ENCODE results near the gene LMNB1. TPM values are rescaled to one million over a fixed set of nuclear protein-coding genes. Genes with fewer than 3 reads are reported as not detected.

LMNB1 gene
- total RNA-seq, 1 experiment from 2014 or later: 150 TPM

GRCh38 chr5:126871441-126871840 lies 94.5 kb downstream of the LMNB1 start:
- ChIA-PET RAD21 (ENCODE audit: low non-redundant PET in 1 of 2, low total read pairs in 2 of 2, uncharacterized antibody in 2 of 2, unreplicated experiment in 2 of 2) (no interaction called here), POLR2A (no interaction called here), CTCF (no interaction called here)
- DNase-seq (ENCODE audit: low read depth, low spot score) (no peak), ATAC-seq (no peak)
- TF ChIP-seq, protein P1, sequence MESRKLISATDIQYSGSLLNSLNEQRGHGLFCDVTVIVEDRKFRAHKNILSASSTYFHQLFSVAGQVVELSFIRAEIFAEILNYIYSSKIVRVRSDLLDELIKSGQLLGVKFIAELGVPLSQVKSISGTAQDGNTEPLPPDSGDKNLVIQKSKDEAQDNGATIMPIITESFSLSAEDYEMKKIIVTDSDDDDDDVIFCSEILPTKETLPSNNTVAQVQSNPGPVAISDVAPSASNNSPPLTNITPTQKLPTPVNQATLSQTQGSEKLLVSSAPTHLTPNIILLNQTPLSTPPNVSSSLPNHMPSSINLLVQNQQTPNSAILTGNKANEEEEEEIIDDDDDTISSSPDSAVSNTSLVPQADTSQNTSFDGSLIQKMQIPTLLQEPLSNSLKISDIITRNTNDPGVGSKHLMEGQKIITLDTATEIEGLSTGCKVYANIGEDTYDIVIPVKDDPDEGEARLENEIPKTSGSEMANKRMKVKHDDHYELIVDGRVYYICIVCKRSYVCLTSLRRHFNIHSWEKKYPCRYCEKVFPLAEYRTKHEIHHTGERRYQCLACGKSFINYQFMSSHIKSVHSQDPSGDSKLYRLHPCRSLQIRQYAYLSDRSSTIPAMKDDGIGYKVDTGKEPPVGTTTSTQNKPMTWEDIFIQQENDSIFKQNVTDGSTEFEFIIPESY (IDR thresholded peaks at IDR 0.05; ENCODE audit: extremely low read depth, insufficient replicate concordance, low read length): no peak
- TF ChIP-seq SP1 (IDR thresholded peaks at IDR 0.05; ENCODE audit: low read depth): no peak
- no peak for TF ChIP-seq ATF3 (IDR thresholded peaks at IDR 0.05)
- TF ChIP-seq JUND (IDR thresholded peaks at IDR 0.05): no peak
- TF ChIP-seq MAX (IDR thresholded peaks at IDR 0.05): no peak
- no peak for TF ChIP-seq EZH2 (IDR thresholded peaks at IDR 0.05)
- no peak for TF ChIP-seq CBX3 (IDR thresholded peaks at IDR 0.05; ENCODE audit: low read depth)
- TF ChIP-seq EGR1 (IDR thresholded peaks at IDR 0.05; ENCODE audit: low read depth): no peak
- no peak for TF ChIP-seq EZH2phosphoT487 (IDR thresholded peaks at IDR 0.05; ENCODE audit: borderline replicate concordance)
- no peak for TF ChIP-seq ZNF274 (IDR thresholded peaks at IDR 0.05; ENCODE audit: low read depth, low read length)
- TF ChIP-seq, protein P2, sequence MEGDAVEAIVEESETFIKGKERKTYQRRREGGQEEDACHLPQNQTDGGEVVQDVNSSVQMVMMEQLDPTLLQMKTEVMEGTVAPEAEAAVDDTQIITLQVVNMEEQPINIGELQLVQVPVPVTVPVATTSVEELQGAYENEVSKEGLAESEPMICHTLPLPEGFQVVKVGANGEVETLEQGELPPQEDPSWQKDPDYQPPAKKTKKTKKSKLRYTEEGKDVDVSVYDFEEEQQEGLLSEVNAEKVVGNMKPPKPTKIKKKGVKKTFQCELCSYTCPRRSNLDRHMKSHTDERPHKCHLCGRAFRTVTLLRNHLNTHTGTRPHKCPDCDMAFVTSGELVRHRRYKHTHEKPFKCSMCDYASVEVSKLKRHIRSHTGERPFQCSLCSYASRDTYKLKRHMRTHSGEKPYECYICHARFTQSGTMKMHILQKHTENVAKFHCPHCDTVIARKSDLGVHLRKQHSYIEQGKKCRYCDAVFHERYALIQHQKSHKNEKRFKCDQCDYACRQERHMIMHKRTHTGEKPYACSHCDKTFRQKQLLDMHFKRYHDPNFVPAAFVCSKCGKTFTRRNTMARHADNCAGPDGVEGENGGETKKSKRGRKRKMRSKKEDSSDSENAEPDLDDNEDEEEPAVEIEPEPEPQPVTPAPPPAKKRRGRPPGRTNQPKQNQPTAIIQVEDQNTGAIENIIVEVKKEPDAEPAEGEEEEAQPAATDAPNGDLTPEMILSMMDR (IDR thresholded peaks at IDR 0.05 in 2 of 3, conservative IDR thresholded peaks at IDR 0.05 in 1 of 3; ENCODE audit: borderline replicate concordance in 1 of 3, insufficient read depth in 1 of 3, low read depth in 2 of 3, low read length in 2 of 3): no peak
- Histone ChIP-seq H3K27ac (ENCODE audit: low read depth, low read length) (no peak overlapping the region), H2AFZ (ENCODE audit: low read depth, low read length, poor library complexity, severe bottlenecking) (no peak overlapping the region), H3K9me3 (ENCODE audit: control insufficient read depth in 1 of 2, insufficient read depth in 1 of 2, low read depth in 1 of 2, low read length in 2 of 2) (no peaks in the 10 kb centered on the region), H3K4me3 (replicated peaks in 1 of 2; ENCODE audit: low read depth in 1 of 2, low read length in 2 of 2) (no peak overlapping the region), H3K9ac (ENCODE audit: low read length) (no peak overlapping the region), H4K20me1 (ENCODE audit: insufficient read depth) (no peaks in the 10 kb centered on the region), H3K4me2 (ENCODE audit: low read length) (no peak overlapping the region), H3K27me3 (ENCODE audit: insufficient read depth, low read length) (no peaks in the 10 kb centered on the region), H3K79me2 (ENCODE audit: insufficient read depth, low read length) (no peaks in the 10 kb centered on the region), H3K4me1 (ENCODE audit: control insufficient read depth in 1 of 2, insufficient read depth in 2 of 2, low read length in 2 of 2) (no peaks in the 10 kb centered on the region), H3K9me2 (ENCODE audit: insufficient read depth) (no peaks in the 10 kb centered on the region), H3K36me3 (ENCODE audit: control insufficient read depth in 1 of 2, insufficient read depth in 2 of 2, low read length in 2 of 2) (no peaks in the 10 kb centered on the region)
- BruUV-seq (replicated peaks): no TSS peak
- intact Hi-C loops (cut with micrococcal nuclease): no loop called here
